Type B pancreatic cell (in vitro differentiated cells): Measurements from ENCODE around the gene SLC16A9. TPM values are rescaled to one million over a fixed set of nuclear protein-coding genes. Genes with fewer than 3 reads are reported as not detected.

Source experiments
- DNase-seq: peaks from one replicate; pipeline ENCODE4 v3.0.0; 2021; ENCODE audit warnings: mixed read lengths; ENCODE audit not compliant: unreplicated experiment; ENCODE audit errors: extremely low spot score
- H3K27ac Mint-ChIP-seq: 2 replicates; pipeline ENCODE4 v1.8.0; 2021; ENCODE audit warnings: mild to moderate bottlenecking, mixed read lengths
- H3K27me3 Mint-ChIP-seq: 2 replicates; pipeline ENCODE4 v1.8.0; 2021; ENCODE audit warnings: mixed read lengths
- H3K36me3 Mint-ChIP-seq: 2 replicates; pipeline ENCODE4 v1.8.0; 2021; ENCODE audit warnings: mixed read lengths
- H3K4me1 Mint-ChIP-seq: one replicate; pipeline ENCODE4 v1.8.0; 2021; ENCODE audit warnings: mixed read lengths; ENCODE audit not compliant: unreplicated experiment
- H3K4me3 Mint-ChIP-seq: 2 replicates; pipeline ENCODE4 v1.8.0; 2021; ENCODE audit warnings: mild to moderate bottlenecking, mixed read lengths
- H3K9me3 Mint-ChIP-seq: 2 replicates; pipeline ENCODE4 v1.8.0; 2021; ENCODE audit warnings: mixed read lengths
- CTCF ChIP-seq: fragments of 200-600 bp; sonication (generic); conservative IDR thresholded peaks from 2 replicates; pipeline ENCODE4 v1.5.0; 2021; ENCODE audit warnings: antibody characterized with exemption, mild to moderate bottlenecking
- total RNA-seq: library from RNA; stranded (reverse); gene quantifications from 2 replicates; pipeline ENCODE4 v1.2.1, GENCODE V29; 2021; ENCODE audit warnings: low replicate concordance

The SLC16A9 gene
- total RNA-seq, 1 donor from 2014 or later = 18.2 TPM

DNA sequence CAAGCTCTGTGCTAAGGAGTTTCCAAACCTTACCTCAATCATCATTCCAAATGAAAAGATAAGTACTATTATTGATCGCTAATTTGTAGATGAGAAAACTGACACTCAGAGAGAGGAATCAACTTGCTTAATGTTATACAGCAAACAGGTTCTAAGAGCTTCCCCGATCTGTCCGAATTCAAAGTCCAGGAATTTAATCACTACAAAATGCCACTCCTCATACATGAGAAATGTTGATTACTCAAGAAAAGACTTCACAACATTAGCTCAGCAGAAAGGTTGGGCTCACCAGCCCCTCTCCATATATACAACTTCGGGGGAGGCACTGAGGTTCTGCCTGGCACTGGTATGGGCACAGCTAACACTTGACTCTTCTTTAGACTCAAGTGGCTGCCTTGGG is 80.7 kb downstream of the SLC16A9 start:
- H3K4me3 Mint-ChIP-seq = no peak overlapping the region
- no peaks in the 10 kb centered on the region for H3K9me3 Mint-ChIP-seq
- peaks cover 18% of the 10 kb centered on the region for H3K4me1 Mint-ChIP-seq
- H3K27ac Mint-ChIP-seq = no peak overlapping the region
- no peak for TF ChIP-seq CTCF
- no peak for DNase-seq
- H3K36me3 Mint-ChIP-seq = no peaks in the 10 kb centered on the region
- H3K27me3 Mint-ChIP-seq = peaks cover 3% of the 10 kb centered on the region

DNA sequence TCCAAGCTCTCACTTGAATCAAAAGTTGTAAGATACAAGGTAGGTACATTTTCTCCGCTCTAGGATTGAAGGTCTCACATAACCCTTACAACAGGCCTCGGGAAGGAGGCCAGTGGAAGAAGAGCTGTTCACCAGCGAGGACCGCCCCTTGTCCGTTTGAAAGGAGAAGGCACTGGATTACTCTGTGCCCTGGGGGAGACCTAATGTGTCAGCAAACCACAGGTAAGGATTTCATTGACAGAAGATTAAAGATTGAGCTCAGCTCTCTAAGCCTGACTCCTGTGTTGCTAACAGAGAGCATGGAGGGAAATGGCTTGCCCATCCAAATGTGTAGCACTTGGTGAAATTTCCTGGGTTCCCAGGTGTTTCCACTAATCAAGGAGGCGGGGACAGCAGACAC is 81.2 kb downstream of the SLC16A9 start:
- TF ChIP-seq CTCF = no peak
- Mint-ChIP-seq H3K27ac (no peak overlapping the region), H3K9me3 (no peaks in the 10 kb centered on the region), H3K4me1 (peaks cover 18% of the 10 kb centered on the region), H3K4me3 (no peak overlapping the region), H3K36me3 (no peaks in the 10 kb centered on the region), H3K27me3 (peaks cover 3% of the 10 kb centered on the region)
- no peak for DNase-seq

DNA sequence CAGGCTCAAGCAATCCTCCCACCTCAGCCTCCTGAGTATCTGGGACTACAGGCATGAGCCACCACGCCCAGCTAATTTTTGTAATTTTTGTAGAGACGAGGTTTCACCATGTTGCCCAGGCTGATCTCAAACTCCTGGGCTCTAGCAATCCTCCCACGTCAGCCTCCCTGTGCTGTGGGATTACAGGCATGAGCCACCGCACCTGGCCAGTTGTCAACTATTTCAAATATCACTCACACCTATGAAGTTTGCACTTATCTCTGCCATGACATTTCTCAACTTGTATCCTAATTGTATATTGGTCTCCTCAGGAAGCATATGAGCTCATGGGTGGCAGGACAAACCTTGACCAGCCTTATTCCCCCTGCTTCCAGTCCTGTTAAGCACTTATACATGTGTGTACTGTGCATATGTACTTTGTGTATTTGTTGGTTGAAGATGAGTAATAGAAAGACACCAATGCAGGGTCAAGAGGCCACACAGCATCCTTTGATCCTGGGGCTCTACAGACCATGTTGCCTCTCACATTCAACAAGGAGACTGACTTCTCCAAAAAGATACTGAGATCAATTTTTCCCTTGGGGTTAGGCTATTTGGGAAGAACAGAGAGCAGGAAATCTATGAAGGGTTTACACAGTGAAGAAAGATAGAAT is 82.2 kb downstream of the SLC16A9 start:
- peaks cover 3% of the 10 kb centered on the region for H3K27me3 Mint-ChIP-seq
- no peak for TF ChIP-seq CTCF
- DNase-seq = no peak
- H3K4me3 Mint-ChIP-seq = no peak overlapping the region
- no peaks in the 10 kb centered on the region for H3K9me3 Mint-ChIP-seq
- H3K27ac Mint-ChIP-seq = no peak overlapping the region
- peaks cover 22% of the 10 kb centered on the region for H3K4me1 Mint-ChIP-seq
- no peaks in the 10 kb centered on the region for H3K36me3 Mint-ChIP-seq

DNA sequence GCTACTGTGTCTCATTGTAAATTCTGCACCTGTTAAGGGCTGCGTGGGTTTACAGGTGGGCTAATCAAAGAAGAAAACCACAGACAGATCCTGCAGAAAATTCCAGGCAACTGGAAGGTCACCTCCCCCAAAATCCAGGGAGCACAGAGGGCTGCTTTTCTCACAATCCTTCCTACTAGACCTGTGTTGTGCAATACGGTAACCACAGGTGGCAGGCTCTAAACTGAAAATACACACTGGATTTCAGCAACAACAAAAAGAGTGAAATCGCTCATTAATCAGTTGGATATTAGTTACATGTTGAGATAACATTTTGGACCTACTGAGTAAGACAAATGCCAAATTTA is 83.2 kb downstream of the SLC16A9 start:
- H3K27me3 Mint-ChIP-seq = peaks cover 3% of the 10 kb centered on the region
- TF ChIP-seq CTCF = no peak
- H3K4me1 Mint-ChIP-seq = peaks cover 24% of the 10 kb centered on the region
- no peak overlapping the region for H3K27ac Mint-ChIP-seq
- H3K9me3 Mint-ChIP-seq = no peaks in the 10 kb centered on the region
- no peaks in the 10 kb centered on the region for H3K36me3 Mint-ChIP-seq
- DNase-seq = no peak
- no peak overlapping the region for H3K4me3 Mint-ChIP-seq

DNA sequence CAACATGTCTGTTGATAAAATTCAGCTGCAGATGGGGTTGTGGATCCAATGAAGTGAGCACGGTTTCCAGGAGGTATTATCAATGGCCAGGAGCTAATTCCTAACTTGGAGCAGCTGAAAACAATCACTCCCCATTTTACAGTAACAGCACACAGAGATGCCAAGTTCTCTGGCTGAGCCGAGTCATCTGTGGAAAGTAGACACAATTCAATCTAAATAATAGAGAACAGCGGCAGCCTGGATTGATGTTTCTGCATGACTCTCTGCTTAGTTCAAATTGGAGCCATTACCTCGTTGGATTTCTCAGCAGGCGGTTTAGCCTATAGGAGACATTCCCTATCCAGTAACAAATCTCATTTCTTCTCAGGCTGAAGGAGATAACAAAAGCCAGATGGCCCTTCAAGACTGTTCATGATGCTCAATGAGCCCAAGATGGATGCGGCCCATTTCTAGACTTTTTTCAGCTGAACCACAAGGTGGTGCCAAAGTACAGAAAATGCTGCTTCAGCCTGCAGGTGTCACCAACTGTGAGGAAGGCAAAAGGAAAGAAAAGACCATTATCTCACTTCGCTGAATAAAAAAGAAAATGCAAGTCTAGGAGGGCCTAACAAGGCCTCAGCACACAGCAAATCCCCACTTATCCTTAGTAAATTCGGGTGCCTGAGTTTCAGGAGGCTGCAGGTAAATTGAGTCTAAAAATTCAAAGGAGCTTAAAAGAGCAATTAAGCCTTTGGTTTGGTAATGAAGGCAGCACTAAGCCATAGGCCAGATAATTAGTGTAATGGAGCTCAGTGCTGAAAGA is 83.7 kb downstream of the SLC16A9 start:
- H3K27me3 Mint-ChIP-seq = peaks cover 3% of the 10 kb centered on the region
- no peaks in the 10 kb centered on the region for H3K36me3 Mint-ChIP-seq
- H3K4me3 Mint-ChIP-seq = no peak overlapping the region
- H3K4me1 Mint-ChIP-seq = peaks cover 24% of the 10 kb centered on the region
- TF ChIP-seq CTCF = peak; percentile 94
- H3K27ac Mint-ChIP-seq = no peak overlapping the region
- DNase-seq = no peak
- H3K9me3 Mint-ChIP-seq = no peaks in the 10 kb centered on the region
